ENCODE data around the gene CLEC2A. TPM values are rescaled to one million over a fixed set of nuclear protein-coding genes. Genes with fewer than 3 reads are reported as not detected.
"Not testable (repeated sequence)": the region's sequence is repeated elsewhere in the genome, so short reads cannot be mapped to it uniquely, and the experiment has no call there.

The CLEC2A gene
- total RNA-seq, 1 donor from 2014 or later: not detected

DNA sequence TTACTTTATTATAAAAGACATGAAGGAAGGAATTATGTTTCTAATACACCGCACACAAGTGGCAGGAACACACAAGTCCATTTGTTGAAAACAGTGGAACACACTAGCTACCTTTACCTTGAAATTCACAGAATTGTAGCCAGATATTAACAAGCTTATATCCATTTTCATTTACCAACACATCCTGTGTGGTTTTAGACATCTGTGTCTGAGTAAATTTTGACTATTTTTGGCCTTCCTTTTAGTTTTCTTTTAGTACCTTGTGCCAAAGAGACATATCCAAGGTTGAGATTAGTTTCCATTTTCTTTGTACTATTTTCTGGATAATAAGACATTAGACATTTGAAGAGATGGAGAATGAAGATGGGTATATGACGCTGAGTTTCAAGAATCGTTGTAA lies 50.9 kb downstream of the CLEC2A start, which contains the start of gene KLRF2:
KLRF2 (plus strand) TSS at position 244 of the 400 bp plus-strand sequence; CDS start at position 351, 107 bp downstream.
- no peak for DNase-seq (ENCODE audit: low spot score)

DNA sequence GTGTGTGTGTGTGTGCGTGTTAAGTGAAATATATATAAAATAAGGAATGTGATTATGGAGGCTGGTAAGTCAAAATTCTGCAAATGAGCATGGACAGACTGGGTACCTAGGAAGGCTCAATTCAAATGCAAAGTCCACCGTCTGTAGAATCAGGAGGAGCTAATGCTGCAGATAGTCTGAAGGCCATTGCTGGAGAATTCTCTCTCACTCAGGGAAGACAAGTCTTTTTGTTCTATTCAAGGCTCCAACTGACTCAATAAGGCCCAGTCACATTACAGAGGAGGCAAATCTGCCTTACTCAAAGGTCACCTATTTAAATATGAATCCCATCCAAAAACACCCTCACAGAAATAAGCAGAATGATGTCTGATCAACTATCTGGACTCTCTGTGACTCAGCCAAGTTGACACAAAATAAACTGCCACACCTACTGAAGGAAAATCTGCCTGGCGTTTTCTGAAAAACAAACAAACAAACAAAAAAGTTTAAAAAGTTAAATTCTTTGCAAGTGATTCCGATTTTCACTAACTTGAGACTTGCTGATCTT lies 51.6 kb downstream of the CLEC2A start:
- DNase-seq (ENCODE audit: low spot score): no peak

DNA sequence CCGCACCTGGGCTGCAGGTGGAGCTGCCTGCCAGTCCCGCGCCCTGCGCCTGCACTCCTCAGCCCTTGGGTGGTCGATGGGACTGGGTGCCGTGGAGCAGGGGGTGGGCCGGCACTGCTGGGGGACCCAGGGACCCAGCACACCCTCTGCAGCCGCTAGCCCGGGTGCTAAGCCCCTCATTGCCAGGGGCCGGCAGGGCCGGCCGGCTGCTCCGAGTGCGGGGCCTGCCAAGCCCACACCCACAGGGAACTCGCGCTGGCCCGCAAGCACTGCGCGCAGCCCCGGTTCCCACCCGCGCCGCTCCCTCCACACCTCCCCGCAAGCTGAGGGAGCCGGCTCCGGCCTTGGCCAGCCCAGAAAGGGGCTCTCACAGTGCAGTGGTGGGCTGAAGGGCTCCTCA lies 56.0 kb downstream of the CLEC2A start:
- DNase-seq (ENCODE audit: low spot score): not testable (repeated sequence)

DNA sequence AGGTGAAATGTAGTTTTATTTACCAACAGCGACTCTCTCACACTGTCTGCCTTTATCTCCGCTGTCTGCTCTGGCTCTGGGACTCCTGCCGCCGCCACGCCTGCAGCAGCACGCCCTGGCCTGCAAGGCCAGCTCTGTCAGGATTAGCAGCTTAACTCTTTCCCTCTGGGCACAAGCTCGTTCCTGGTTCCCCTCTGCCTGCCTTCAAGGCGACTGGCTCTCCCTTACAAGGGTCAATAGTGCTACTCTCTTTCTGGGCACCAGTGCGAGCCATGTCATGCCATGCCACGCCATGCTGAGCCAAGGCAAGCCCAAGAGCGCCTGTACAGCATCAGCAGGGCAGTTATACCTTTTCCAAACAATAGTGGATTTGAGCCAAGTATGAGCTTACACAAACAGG lies 59.4 kb downstream of the CLEC2A start:
- no peak for DNase-seq (ENCODE audit: low spot score)

DNA sequence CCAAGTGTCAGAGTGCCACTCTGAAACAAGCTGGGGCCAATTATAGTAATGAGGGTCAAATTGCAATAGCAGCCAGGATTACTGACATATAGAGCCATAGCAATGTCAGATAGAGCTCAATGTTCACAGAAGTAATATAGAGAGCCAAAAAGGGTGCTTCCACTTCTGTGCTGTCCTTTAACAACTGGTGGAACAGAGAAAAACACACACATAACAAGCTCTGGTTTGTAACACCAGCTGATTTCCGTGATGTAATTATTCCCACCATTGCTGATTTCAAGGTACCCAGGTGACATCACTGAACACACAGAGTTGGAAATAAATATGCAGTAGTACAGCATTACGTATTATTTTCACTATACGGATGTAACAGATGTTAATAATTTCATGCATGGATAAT lies 60.0 kb downstream of the CLEC2A start:
- no peak for DNase-seq (ENCODE audit: low spot score)

DNA sequence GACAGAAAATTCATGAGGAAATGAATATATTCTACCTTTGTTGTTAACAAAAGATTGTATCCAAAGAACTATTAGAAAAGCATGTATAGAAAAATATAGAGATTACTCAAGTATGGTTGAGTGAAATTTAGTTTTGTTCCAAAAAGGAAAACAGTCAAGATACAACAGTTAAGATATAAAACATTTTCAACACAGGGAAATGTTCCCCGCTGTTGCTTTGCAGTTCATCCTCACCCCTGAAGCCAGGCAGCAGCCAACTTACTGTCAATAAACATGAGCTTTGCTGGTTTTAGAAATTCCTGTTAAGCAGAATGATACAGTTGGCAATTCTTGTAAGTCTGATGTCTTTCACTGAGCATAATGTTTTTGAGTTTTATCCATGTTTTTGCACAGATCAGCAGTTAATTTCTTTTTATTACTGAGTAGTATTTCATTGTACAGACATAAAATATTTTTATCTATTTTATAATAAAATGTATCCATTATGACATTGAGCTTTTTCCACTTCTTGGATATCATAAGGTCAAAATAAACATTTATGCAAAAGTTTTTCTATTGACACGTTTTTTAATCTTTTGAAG lies 61.8 kb downstream of the CLEC2A start:
- DNase-seq (ENCODE audit: low spot score): no peak

DNA sequence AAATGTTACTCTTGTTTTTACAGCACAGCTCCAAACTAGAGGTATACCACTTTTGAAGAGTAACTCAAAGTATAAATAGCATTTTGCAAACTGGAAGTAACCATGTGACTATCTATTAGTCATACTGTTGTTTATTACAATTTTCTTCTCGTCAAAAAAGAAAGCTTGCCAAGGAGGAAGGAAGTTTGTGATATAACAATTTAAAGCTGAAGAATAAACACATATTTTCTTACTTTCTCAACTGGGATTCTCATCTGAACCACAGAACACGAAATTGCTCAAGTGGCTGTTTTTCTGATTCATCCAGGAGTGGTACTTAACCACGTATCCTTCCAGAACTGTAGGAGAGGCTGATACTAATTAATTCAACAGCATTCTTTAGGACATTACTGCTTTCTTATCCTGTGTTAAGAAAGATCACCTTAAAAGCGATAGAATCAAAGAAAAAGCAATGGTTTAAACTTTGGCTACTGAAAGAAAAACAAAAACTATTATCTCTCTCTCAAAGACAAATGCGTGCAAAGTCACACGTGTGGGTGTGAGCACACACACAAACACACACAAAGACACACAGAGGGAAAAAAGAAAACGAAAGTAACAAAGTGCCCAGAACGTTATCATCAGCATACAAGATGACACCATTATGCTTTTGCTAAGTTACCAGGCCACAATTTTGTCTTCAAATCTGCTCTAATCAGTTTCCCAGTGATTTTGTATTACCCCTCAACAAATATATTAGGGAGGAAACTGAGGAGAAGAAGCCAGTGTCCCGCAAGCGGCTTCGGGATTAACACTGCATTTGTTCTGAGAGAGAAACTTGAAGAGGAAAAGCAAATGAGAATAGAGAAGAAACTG lies 62.6 kb downstream of the CLEC2A start, which contains the start of gene CLEC2B:
CLEC2B (minus strand) TSS at position 48 of the 855 bp plus-strand sequence.
- no peak for DNase-seq (ENCODE audit: low spot score)

DNA sequence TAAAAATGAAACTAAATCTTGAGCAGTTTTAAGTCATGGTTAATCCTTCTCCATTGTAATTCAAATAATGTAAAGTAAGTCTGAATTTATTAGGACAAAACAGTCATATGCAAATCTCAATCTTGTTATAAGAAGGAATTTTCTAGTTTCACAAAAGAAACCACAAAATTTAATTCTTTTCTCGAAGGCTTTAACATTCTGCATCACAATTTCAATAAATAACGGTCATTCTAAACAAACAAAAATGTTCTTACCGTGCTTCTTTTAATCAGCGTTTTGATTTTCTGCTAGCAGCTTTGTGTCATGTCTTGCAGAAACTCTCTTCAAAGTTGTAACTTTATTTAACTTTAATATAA lies 63.2 kb downstream of the CLEC2A start:
- no peak for DNase-seq (ENCODE audit: low spot score)

DNA sequence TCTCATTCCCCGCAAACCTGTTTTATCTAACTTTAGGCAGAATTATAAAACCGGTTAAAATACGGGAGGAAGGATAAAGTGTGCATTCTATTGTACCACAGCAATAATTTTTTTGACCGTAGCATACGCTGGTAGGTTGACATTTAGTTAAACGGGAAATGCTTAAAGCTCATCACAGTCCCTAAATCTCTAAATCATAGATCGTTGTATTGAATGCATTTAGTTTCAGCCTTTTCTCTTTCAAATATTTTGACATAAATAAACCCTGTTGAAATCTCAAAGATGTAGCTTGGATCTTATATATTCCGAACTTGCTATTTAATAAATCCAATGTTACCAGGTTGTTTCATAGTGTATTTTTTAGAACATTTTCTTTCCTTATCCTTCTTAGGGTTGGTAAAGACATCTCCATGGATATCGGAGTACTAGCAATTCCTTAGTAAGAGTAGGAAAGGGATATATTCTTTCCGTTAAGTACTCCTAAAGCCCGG lies 63.8 kb downstream of the CLEC2A start:
- DNase-seq (ENCODE audit: low spot score): no peak

DNA sequence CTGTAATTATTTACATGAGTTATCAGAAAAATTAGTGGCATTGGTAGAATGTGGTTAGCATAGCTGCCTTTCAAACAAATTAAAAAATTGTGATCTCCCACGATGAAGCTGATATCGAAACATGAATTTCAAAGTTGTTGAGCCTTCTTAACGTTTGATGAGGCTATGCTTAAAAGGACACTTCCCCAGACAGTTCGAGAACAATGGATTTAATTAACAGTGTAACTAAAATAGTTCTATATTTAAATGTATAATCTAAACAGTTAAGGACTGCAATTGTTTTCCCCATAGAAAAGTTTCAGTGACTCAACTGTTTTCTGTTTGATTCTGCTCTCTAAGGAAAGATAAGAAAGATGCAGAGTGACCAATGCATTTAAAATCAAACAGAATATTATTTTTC lies 64.6 kb downstream of the CLEC2A start:
- DNase-seq (ENCODE audit: low spot score): no peak

DNA sequence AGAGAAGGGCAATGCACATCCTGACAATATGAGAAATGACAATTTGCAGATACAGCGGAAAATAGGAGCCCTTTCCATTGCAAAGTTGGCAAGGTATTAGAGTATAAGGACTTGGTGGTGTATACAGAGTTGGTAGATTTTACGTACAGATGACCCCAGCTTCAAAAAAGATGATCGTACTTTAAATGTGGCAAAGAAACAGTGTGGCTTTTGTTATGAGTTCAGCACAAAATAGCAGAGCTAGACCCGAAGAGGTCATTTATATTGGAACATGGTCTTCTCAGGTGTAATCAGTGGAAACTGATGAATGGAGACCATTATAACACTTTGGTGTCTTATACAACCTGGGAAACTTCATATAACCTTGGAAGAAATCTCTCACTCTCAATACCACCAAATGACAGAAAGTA lies 65.3 kb downstream of the CLEC2A start:
- no peak for DNase-seq (ENCODE audit: low spot score)

DNA sequence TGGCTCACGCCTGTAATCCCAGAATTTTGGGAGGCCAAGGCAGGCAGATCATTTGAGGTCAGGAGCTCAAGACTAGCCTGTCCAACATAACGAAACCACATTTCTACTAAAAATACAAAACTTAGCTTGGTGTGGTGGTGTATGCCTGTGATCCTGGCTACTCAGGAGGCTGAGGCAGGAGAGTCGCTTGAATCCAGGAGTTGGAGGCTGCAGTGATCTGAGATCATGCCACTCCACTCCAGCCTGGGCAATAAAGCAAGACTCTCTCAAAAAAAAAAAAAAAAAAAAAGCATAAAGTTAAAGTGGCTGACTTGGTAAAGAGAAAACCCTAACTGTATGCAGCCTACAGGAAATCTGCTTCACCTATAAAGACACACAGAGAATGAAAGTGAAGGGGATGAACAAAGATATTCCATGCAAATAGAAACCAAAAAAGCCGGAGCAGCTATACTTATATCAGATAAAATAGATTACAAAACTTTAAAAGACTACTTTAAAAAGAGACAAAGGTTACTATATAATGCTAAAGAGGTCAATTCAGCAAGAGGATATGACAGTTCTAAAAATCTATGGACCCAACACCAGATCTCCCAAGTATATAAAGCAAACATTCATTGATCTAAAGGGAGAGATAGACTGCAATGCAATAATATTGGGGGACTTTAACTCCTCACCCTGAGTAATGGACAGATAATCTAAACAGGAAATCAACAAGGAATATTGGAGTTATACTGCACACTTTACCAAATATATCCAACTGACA lies 67.1 kb downstream of the CLEC2A start:
- no peak for DNase-seq (ENCODE audit: low spot score)

Other genes with a start within 250 kb of the CLEC2A start
- 0.69 TPM for gene CLECL1, start 199.3 kb downstream of the CLEC2A start, total RNA-seq
- gene CD69, start 171.5 kb downstream of the CLEC2A start, total RNA-seq: 18.4 TPM
- not detected for gene KLRF1, start 104.9 kb downstream of the CLEC2A start, total RNA-seq
- gene CLEC2B, start 63.0 kb downstream of the CLEC2A start, total RNA-seq: 10.1 TPM
- not detected for gene KLRF2, start 50.9 kb downstream of the CLEC2A start, total RNA-seq
- 3.5 TPM for gene CLEC12A, start 39.0 kb upstream of the CLEC2A start, total RNA-seq
- gene CLEC1B, start 66.8 kb upstream of the CLEC2A start, total RNA-seq: not detected
- gene CLEC12B, start 78.3 kb upstream of the CLEC2A start, total RNA-seq: not detected
- gene CLEC9A, start 98.3 kb upstream of the CLEC2A start, total RNA-seq: 1.2 TPM
- gene CLEC1A, start 166.6 kb upstream of the CLEC2A start, total RNA-seq: 3.5 TPM
- gene CLEC7A, start 197.8 kb upstream of the CLEC2A start, total RNA-seq: 10.8 TPM
- 10.1 TPM for gene OLR1, start 239.8 kb upstream of the CLEC2A start, total RNA-seq
- 0.86 TPM for gene TMEM52B, start 246.7 kb upstream of the CLEC2A start, total RNA-seq

Data from mucosa of gallbladder (tissue), 1 donor.